Fibroblast of pulmonary artery (primary cell): Measurements from ENCODE around the gene SH3D19.

Experiments
- DNase-seq: peaks from one replicate; pipeline ENCODE4 v3.0.0-alpha.2; 2010; ENCODE audit warnings: low read depth
- H3K4me3 ChIP-seq: replicated peaks from 2 replicates; pipeline ENCODE4 v1.5.1; 2011; ENCODE audit warnings: low read depth, mild to moderate bottlenecking, control low read depth, low read length, moderate library complexity
- CTCF ChIP-seq: IDR thresholded peaks from 2 replicates; pipeline ENCODE4 v1.5.1; 2011; ENCODE audit warnings: mild to moderate bottlenecking, control low read depth, low read length, inconsistent platforms; ENCODE audit errors: missing control alignments

SH3D19 gene

GRCh38 chr4:151199319-151200190 lies 125.8 kb downstream of the SH3D19 start:
- no peak for TF ChIP-seq CTCF
- H3K4me3 ChIP-seq, result no peak overlapping the region
- DNase-seq, result no peak

- no peak overlapping the region for H3K4me3 ChIP-seq
- TF ChIP-seq CTCF, result no peak
- peak; percentile 57 for DNase-seq
Observed at GRCh38 chr4:151198748-151199147, 126.7 kb downstream of the SH3D19 start.

- no peak for TF ChIP-seq CTCF
Observed at GRCh38 chr4:151197247-151197646, 128.2 kb downstream of the SH3D19 start.

GRCh38 chr4:151195801-151196200 lies 129.6 kb downstream of the SH3D19 start:
- TF ChIP-seq CTCF, result no peak
- DNase-seq, result peak; percentile 83
- no peak overlapping the region for H3K4me3 ChIP-seq

More at GRCh38 chr4:151197247-151197646, 128.2 kb downstream of the SH3D19 start:
- DNase-seq, result peak; percentile 56
- no peak overlapping the region for H3K4me3 ChIP-seq

- DNase-seq, result no peak
- H3K4me3 ChIP-seq, result no peak overlapping the region
- no peak for TF ChIP-seq CTCF
Observed at GRCh38 chr4:151193414-151193813, 132.0 kb downstream of the SH3D19 start.

GRCh38 chr4:151192556-151193235 lies 132.7 kb downstream of the SH3D19 start:
- no peak for TF ChIP-seq CTCF
- no peak overlapping the region for H3K4me3 ChIP-seq
- peak; percentile 45 for DNase-seq
